Panc1 (cell line): ENCODE data around the gene PRDM10. TPM values are rescaled to one million over a fixed set of nuclear protein-coding genes. Genes with fewer than 3 reads are reported as not detected.
"Not testable (repeated sequence)": the region's sequence is repeated elsewhere in the genome, so short reads cannot be mapped to it uniquely, and the experiment has no call there.

Source experiments
- ATAC-seq: fragments of 200-7000 bp; cut with Tn5 transposase; 2 replicates; pipeline ENCODE4 v1.9.1; 2020; ENCODE audit warnings: mild to moderate bottlenecking, moderate library complexity
- BruUV-seq: library from RNA; stranded (reverse); fragments of 400-500 nt; replicated peaks from 2 replicates; lab custom pipeline; 2021; lab: Mats Ljungman, UMichigan
- CTCF ChIA-PET: fragments of 300-600 bp; sonication (Branson Sonifier 250); formaldehyde crosslinking; loops from one replicate; lab custom pipeline; 2022; ENCODE audit warnings: antibody characterized with exemption; lab: Charles Lee
- POLR2A ChIA-PET: fragments of 300-600 bp; sonication (Branson Sonifier 250); formaldehyde crosslinking; loops from one replicate; lab custom pipeline; 2022; ENCODE audit warnings: antibody characterized with exemption; lab: Charles Lee
- DNase-seq: peaks from one replicate; pipeline ENCODE4 v3.0.0-alpha.2; 2010; ENCODE audit warnings: low read depth, low spot score
- H3K27ac ChIP-seq: 2 replicates; pipeline ENCODE4 v1.5.1; 2011; ENCODE audit warnings: mild to moderate bottlenecking, low read length, inconsistent platforms
- H3K27me3 ChIP-seq: fragments of 200-500 bp; sonication (Bioruptor generic); 2 replicates; pipeline ENCODE4 v1.6.0; 2014; ENCODE audit warnings: low read length, inconsistent platforms; ENCODE audit not compliant: control insufficient read depth, insufficient read depth
- H3K36me3 ChIP-seq: fragments of 200-500 bp; sonication (Bioruptor generic); 2 replicates; pipeline ENCODE4 v1.5.1; 2014; ENCODE audit warnings: inconsistent platforms, mild to moderate bottlenecking, low read length, moderate library complexity; ENCODE audit not compliant: control insufficient read depth, insufficient read depth
- H3K4me1 ChIP-seq: 2 replicates; pipeline ENCODE4 v1.5.1; 2011; ENCODE audit warnings: inconsistent platforms, mild to moderate bottlenecking, low read length, moderate library complexity; ENCODE audit not compliant: control insufficient read depth, insufficient read depth
- H3K4me3 ChIP-seq, 2 experiments: 2 replicates each; pipeline ENCODE4 v1.5.1; 2011 to 2012; ENCODE audit warnings: low read depth in 2 of 2, low read length in 2 of 2, mild to moderate bottlenecking in 2 of 2, inconsistent platforms in 1 of 2, moderate library complexity in 1 of 2
- H3K9me3 ChIP-seq: fragments of 200-500 bp; sonication (Bioruptor generic); 2 replicates; pipeline ENCODE4 v1.5.1; 2014; ENCODE audit warnings: low read depth, mild to moderate bottlenecking, inconsistent platforms, low read length, moderate library complexity; ENCODE audit not compliant: control insufficient read depth, insufficient read depth
- CTCF ChIP-seq: fragments of 450-650 bp; IDR thresholded peaks from 2 replicates; pipeline ENCODE4 v1.5.1; 2017; ENCODE audit warnings: mild to moderate bottlenecking
- POLR2AphosphoS5 ChIP-seq: IDR thresholded peaks from 2 replicates; pipeline ENCODE4 v1.6.1; 2012; ENCODE audit warnings: mild to moderate bottlenecking, low read depth, low read length, moderate library complexity
- SIN3A ChIP-seq: IDR thresholded peaks from 2 replicates; pipeline ENCODE4 v1.6.1; 2012; ENCODE audit warnings: low read depth, mild to moderate bottlenecking, low read length, moderate library complexity, borderline replicate concordance; ENCODE audit not compliant: insufficient read depth
- TCF7L2 ChIP-seq: IDR thresholded peaks from 2 replicates; pipeline ENCODE4 v1.6.1; 2011; ENCODE audit warnings: mild to moderate bottlenecking, low read depth, low read length, inconsistent platforms
- in situ Hi-C: cut with HindIII; loops from 2 replicates; pipeline ENCODE4 v1.10.0; 2016; ENCODE audit warnings: low sequenced_read_pairs, low pct_unique_long_range_greater_than_20kb
- intact Hi-C: fragments of 100-400 bp; cut with micrococcal nuclease; formaldehyde crosslinking; loops from one replicate; pipeline ENCODE4 v1.10.0; 2022; ENCODE audit not compliant: unreplicated experiment
- total RNA-seq: library from RNA; stranded (reverse); gene quantifications from one replicate; pipeline ENCODE4 v1.2.1, GENCODE V29; 2021; ENCODE audit not compliant: unreplicated experiment
- TF ChIP-seq, protein P1 (sequence below), 2 experiments: IDR thresholded peaks; 2 replicates each; pipeline ENCODE4 v1.6.1; 2011 to 2012; ENCODE audit warnings: low read depth in 2 of 2, control low read depth in 1 of 2, low read length in 1 of 2, mild to moderate bottlenecking in 1 of 2, moderate library complexity in 1 of 2; ENCODE audit not compliant: insufficient read depth in 1 of 2

PRDM10 gene
- total RNA-seq, 1 experiment from 2014 or later, result 12.5 TPM

- in situ Hi-C loops, H3K36me3 ChIP-seq: not testable (repeated sequence)
Measured at GRCh38 chr11:130015846-130016245, 13.2 kb upstream of the PRDM10 start.

GRCh38 chr11:130008326-130008725 is 5.7 kb upstream of the PRDM10 start:
- H3K4me3 ChIP-seq, result no peak overlapping the region
- TF ChIP-seq CTCF (no peak), SIN3A (no peak), POLR2AphosphoS5 (no peak), TCF7L2 (no peak)
- TF ChIP-seq, protein P1, sequence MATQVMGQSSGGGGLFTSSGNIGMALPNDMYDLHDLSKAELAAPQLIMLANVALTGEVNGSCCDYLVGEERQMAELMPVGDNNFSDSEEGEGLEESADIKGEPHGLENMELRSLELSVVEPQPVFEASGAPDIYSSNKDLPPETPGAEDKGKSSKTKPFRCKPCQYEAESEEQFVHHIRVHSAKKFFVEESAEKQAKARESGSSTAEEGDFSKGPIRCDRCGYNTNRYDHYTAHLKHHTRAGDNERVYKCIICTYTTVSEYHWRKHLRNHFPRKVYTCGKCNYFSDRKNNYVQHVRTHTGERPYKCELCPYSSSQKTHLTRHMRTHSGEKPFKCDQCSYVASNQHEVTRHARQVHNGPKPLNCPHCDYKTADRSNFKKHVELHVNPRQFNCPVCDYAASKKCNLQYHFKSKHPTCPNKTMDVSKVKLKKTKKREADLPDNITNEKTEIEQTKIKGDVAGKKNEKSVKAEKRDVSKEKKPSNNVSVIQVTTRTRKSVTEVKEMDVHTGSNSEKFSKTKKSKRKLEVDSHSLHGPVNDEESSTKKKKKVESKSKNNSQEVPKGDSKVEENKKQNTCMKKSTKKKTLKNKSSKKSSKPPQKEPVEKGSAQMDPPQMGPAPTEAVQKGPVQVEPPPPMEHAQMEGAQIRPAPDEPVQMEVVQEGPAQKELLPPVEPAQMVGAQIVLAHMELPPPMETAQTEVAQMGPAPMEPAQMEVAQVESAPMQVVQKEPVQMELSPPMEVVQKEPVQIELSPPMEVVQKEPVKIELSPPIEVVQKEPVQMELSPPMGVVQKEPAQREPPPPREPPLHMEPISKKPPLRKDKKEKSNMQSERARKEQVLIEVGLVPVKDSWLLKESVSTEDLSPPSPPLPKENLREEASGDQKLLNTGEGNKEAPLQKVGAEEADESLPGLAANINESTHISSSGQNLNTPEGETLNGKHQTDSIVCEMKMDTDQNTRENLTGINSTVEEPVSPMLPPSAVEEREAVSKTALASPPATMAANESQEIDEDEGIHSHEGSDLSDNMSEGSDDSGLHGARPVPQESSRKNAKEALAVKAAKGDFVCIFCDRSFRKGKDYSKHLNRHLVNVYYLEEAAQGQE (IDR thresholded peaks at IDR 0.05; ENCODE audit: insufficient read depth in 1 of 2, low read depth in 2 of 2, low read length in 1 of 2), result no peak
- in situ Hi-C loops, result no loop called here
- ChIA-PET POLR2A (no interaction called here), CTCF (no interaction called here)
- no peak overlapping the region for H3K27ac ChIP-seq
- no TSS peak for BruUV-seq
- no peaks in the 10 kb centered on the region; the same call in 1 of the 2 replicates for H3K9me3 ChIP-seq
- ATAC-seq (no peak), DNase-seq (no peak)
- peaks cover 4% of the 10 kb centered on the region; the same call in 1 of the 2 replicates for H3K4me1 ChIP-seq
- intact Hi-C loops, result no loop called here
- no peaks in the 10 kb centered on the region for H3K27me3 ChIP-seq
- H3K36me3 ChIP-seq, result no peaks in the 10 kb centered on the region

More at GRCh38 chr11:130015846-130016245, 13.2 kb upstream of the PRDM10 start:
- BruUV-seq, DNase-seq, H3K9me3 ChIP-seq, H3K27me3 ChIP-seq, H3K27ac ChIP-seq, ATAC-seq, POLR2A ChIA-PET, CTCF ChIA-PET, H3K4me1 ChIP-seq, intact Hi-C loops, H3K4me3 ChIP-seq: not testable (repeated sequence)

- BruUV-seq, result no TSS peak
- H3K4me1 ChIP-seq, result peaks cover 4% of the 10 kb centered on the region; the same call in 1 of the 2 replicates
- no peak overlapping the region for H3K4me3 ChIP-seq
- ChIA-PET POLR2A (no interaction called here), CTCF (no interaction called here)
- no peaks in the 10 kb centered on the region for H3K36me3 ChIP-seq
- no peak for DNase-seq
- H3K9me3 ChIP-seq, result no peaks in the 10 kb centered on the region; the same call in 1 of the 2 replicates
- no peak for ATAC-seq
- no peaks in the 10 kb centered on the region for H3K27me3 ChIP-seq
- intact Hi-C loops (no loop called here), in situ Hi-C loops (no loop called here)
- no peak for TF ChIP-seq CTCF
- no peak for TF ChIP-seq SIN3A
- no peak for TF ChIP-seq POLR2AphosphoS5
- TF ChIP-seq, protein P1 (IDR thresholded peaks at IDR 0.05; ENCODE audit: insufficient read depth in 1 of 2, low read depth in 2 of 2, low read length in 1 of 2), result no peak
- TF ChIP-seq TCF7L2, result no peak
- no peak overlapping the region; the same call in 1 of the 2 replicates for H3K27ac ChIP-seq
Measured at GRCh38 chr11:130006929-130007328, 4.3 kb upstream of the PRDM10 start.
